ENCODE data around the gene ALOX15.
A peak's percentile ranks its signal among the peaks of the same experiment; 100 is the strongest.
"Not testable (repeated sequence)": the region's sequence is repeated elsewhere in the genome, so short reads cannot be mapped to it uniquely, and the experiment has no call there.

The ALOX15 gene

GRCh38 chr17:4645642-4646041, 4.2 kb upstream of the ALOX15 start:
- no peak for DNase-seq

GRCh38 chr17:4643676-4644075, 2.2 kb upstream of the ALOX15 start:
- no peak for DNase-seq

- no peak for DNase-seq
Measured at GRCh38 chr17:4642286-4642685, 808 bp upstream of the ALOX15 start.

GRCh38 chr17:4640569-4641188, 799 bp downstream of the ALOX15 start:
- DNase-seq: not testable (repeated sequence)

GRCh38 chr17:4639301-4640059, 2.0 kb downstream of the ALOX15 start:
- DNase-seq: peak; percentile 37

GRCh38 chr17:4638766-4639165, 2.7 kb downstream of the ALOX15 start:
- not testable (repeated sequence) for DNase-seq

GRCh38 chr17:4636474-4637100, 4.9 kb downstream of the ALOX15 start:
- DNase-seq: no peak

GRCh38 chr17:4635823-4636375, 5.6 kb downstream of the ALOX15 start:
- peak; percentile 27 for DNase-seq

GRCh38 chr17:4634976-4635375, 6.5 kb downstream of the ALOX15 start:
- DNase-seq: no peak

GRCh38 chr17:4633643-4634042, 7.8 kb downstream of the ALOX15 start:
- DNase-seq: no peak

- DNase-seq: no peak
Measured at GRCh38 chr17:4632581-4632920, 8.9 kb downstream of the ALOX15 start.

GRCh38 chr17:4631836-4632580, 9.5 kb downstream of the ALOX15 start:
- no peak for DNase-seq

- no peak for DNase-seq
Measured at GRCh38 chr17:4631431-4631830, 10.0 kb downstream of the ALOX15 start.

GRCh38 chr17:4626734-4627256, 14.7 kb downstream of the ALOX15 start:
- no peak for DNase-seq

GRCh38 chr17:4625181-4625617, 16.3 kb downstream of the ALOX15 start:
- DNase-seq: no peak

- not testable (repeated sequence) for DNase-seq
Measured at GRCh38 chr17:4624451-4624911, 17.0 kb downstream of the ALOX15 start.

- DNase-seq: no peak
Measured at GRCh38 chr17:4623249-4623648, 18.2 kb downstream of the ALOX15 start.

GRCh38 chr17:4622375-4622774, 19.1 kb downstream of the ALOX15 start:
- no peak for DNase-seq

GRCh38 chr17:4620531-4621101, 20.9 kb downstream of the ALOX15 start:
- no peak for DNase-seq

GRCh38 chr17:4617590-4618351, 23.7 kb downstream of the ALOX15 start:
- no peak for DNase-seq

GRCh38 chr17:4617090-4617489, 24.4 kb downstream of the ALOX15 start:
- DNase-seq: no peak

- DNase-seq: no peak
Measured at GRCh38 chr17:4616476-4616875, 25.0 kb downstream of the ALOX15 start.

Measured in NCI-H1105 treated with DMSO at 0.1 percent for 48 hours (cell line).